Activated effector memory CD4-positive, alpha-beta T cell treated with Interleukin-2 at 50 U/mL for 16 hours (primary cell): ENCODE results near the gene TNS3.
"Not testable (repeated sequence)": the region's sequence is repeated elsewhere in the genome, so short reads cannot be mapped to it uniquely, and the experiment has no call there.

ENCODE experiments used
- DNase-seq: peaks from one replicate; pipeline ENCODE4 v3.0.0-alpha.2; 2020

TNS3 gene

GRCh38 chr7:47602272-47603004 is 20.5 kb upstream of the TNS3 start:
- no peak for DNase-seq

DNA sequence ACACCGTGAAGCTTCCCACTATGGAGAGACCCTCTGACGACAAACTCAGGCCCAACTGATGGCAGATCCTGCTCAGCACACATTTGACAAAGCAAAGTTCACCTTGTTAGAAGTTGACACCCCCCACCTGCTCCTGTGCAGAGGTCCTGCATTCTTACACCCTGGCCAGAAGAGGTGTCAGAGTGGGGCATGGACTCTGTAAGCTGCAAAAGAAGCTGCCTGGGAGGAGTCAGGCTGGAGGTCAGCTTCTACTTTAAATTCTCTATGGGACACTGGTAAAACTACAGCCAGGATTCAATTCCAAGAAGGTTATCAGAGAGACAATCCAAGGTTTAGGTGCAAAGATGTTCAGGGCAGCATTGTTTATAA is 20.0 kb upstream of the TNS3 start:
- DNase-seq, result no peak

GRCh38 chr7:47601119-47601880 is 19.4 kb upstream of the TNS3 start:
- DNase-seq, result no peak

DNA sequence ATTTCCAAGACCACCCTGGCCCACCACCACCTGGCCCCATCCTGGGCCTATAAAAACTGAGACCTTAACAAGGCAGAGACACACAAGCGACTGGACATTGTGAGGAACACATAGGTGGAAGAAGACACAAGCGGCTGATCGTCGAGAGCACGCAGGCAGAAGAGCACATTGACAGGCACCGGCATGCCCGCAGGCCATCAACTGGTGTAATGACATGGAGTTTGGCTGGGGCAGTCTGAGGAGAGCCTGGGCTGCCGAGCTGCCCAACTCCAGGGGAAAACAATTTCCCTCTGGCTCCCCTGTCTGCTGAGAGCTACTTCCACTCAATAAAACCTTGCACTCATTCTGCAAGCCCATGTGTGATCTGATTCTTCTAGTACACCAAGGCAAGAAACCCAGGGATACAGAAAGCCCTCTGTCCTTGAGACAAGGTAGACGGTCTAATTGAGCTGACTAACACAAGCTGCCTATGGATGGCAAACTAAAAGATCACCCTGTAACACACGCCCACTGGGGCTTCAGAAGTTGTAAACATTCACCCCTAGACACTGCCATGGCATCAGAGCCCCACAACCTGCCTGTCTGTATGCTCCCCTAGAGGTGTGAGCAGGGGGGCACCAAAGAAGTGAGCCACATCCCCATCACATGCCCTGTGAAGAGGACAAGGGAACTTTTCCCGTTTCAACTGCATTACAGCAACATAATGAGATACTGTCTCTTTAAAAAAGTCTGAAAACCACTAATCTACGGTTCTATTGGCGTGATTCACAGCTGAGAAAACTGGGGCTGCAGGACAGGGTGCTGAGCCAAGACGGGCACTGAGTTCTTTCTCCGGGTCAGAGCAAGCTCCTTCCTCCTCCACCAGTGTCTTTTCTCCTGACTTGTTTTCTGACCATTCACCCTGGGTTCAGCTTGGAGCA is 18.5 kb upstream of the TNS3 start:
- DNase-seq, result no peak

DNA sequence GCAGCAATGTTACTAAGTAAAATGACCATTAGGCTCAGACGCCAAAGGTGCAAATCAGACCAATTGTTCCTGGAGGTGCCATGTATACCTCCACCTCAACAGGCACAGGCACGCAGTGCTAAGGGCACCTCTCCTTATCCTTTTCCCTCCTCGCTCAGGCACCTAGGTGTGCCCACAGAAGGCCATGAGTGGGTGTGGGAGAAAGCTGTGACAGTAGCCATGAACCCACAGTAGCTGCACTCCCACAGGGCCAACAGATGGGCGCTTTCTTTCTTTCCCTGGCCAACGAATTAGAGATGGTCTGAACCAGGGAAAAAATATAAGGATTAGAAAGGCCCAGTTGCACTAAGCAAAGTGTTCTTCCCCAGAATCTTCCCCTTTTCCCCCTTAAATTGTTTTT is 15.5 kb upstream of the TNS3 start:
- DNase-seq, result no peak

DNA sequence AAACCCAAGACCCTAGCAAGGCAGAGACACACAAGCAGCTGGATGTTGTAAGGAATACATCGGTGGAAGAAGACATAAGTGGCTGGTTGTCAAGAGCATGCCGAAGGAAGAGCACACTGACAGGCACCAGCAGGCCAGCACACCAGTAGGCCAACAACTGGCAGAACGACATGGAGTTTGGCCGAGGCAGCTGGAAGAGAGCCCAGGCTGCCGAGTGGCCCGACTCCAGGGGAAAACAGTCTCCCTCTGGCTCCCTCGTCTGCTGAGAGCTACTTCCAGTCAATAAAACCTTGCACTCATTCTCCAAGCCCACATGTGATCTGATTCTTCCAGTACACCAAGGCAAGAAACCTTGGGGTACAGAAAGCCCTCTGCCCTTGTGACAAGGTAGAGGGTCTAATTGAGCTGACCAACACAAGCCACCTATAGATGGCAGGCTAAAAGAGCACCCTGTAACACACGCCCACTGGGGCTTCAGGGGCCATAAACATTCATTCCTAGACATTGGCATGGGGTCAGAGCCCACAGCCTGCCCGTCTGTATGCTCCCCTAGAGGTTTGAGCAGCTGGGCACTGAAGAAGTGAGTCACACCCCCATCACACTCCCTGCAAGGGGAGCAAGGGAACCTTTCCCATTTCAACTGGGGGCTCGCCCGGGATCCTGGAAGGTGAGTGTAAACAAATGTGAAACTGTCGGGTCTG is 14.7 kb upstream of the TNS3 start:
- DNase-seq, result no peak

DNA sequence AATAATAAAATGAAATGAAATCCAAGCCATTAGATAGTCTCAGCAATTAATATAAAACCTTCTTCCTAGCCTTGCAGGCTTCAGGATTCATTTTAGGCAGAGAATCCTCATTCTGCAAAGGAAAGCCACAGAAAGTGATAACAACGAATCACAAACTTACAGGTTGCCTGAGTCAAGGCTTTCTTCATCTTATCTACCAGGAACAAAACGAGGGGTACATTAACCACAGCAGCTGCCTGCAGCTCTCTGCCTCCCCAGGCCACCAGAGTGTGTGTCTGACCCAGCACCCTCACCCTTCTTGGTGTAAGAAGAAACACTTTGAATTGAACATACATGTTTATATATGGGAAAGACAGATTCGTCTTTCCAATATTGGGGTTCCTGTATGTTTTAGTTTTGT is 12.5 kb upstream of the TNS3 start:
- no peak for DNase-seq

DNA sequence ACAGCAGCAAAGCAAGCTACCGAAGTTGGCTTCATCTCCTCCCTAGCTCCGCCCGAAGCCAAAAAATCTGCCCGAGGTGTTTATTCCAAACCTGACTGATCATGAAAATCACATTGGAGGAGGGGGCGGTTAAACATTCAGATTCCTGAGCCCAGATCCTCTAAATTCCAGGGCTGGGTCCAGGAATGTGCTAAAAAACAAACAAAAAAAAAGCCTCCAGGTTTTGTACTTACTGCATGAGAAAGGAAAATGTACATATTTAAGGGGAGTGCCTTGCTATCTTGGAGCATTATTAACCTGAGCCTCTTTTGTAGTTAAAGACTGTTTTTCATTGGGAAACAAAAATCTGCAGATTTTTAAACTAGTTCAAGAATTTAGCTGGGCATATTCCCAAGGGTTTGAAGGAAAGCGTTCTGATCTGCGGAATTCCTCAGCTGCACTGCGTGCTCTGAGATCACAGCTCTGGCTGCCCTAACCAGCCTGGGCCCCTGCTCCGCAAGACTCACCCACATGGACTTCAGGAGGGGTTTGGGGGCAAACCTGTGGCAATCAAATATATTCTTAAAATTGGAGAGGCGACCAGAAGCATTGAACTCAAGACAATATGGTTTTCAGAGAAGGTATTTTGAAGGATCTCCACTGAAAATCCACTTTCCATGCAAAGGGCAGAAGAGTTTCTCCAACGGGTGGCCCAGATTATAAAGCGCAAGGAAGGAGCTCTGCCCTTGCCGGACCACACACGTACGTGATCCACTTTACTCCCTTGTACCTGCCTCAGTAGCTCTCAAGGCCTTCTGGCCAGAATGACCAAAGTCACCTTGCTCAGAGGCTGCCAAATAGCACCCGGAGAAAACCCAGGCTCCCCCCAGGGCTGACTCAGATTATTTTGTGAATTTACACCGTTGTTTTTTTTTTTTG is 10.0 kb upstream of the TNS3 start:
- no peak for DNase-seq

- DNase-seq, result no peak
These were observed 9.3 kb upstream of the TNS3 start for GRCh38 chr7:47591089-47591654.

DNA sequence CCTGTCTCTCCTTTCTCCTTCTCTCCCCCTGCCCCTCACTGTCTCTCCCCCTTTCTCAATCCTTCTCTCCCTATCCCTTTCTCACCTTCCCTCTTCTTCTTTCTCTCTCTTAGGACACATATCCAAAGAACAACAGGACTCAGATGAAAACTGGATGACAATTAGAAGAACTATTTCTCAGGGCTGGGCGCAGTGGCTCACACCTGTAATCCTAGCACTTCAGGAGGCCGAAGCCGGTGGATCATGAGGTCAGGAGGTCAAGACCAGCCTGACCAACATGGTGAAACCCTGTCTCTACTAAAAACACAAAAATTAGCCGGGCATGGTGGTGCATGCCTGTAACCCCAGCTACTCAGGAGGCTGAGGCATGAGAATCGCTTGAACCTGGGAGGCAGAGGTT is 8.3 kb upstream of the TNS3 start:
- not testable (repeated sequence) for DNase-seq

GRCh38 chr7:47588704-47589225 is 6.9 kb upstream of the TNS3 start:
- DNase-seq, result no peak

DNA sequence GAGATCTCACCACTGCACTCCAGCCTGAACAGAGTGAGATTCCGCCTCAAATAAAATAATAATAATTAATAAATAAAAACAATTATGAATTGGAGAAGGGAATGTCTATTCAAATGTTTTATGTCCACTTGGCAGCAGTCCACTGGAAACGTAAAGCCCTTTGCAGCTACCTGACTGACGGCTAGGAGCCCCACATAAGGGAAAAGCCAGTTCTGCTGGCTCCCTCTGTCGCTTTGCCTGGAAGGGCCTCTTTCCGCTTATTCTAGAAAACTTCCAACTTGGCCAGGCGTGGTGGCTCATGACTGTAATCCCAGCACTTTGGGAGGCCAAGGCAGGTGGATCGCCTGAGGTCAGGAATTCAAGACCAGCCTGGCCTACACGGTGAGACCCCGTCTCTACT is 6.1 kb upstream of the TNS3 start:
- no peak for DNase-seq

DNA sequence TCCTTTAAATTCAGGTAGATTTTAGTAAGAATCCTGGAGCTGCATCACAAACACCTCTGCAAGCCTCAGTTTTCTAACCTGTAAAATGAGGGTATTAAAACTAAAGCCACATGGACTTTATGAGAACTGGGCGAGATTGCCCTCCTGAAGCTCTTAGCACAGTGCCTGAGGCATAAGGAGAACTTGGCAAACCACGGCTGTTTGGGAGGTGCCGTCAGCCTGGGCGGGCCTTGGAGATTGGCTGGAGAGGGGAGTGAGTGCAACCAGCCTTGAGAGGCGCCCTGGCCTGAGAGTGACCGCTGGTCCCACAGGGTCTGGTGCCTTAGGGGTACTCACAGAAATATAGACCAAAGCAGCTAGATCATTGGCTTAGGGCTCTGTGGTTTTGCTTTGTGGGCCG is 5.4 kb upstream of the TNS3 start:
- DNase-seq, result no peak

DNA sequence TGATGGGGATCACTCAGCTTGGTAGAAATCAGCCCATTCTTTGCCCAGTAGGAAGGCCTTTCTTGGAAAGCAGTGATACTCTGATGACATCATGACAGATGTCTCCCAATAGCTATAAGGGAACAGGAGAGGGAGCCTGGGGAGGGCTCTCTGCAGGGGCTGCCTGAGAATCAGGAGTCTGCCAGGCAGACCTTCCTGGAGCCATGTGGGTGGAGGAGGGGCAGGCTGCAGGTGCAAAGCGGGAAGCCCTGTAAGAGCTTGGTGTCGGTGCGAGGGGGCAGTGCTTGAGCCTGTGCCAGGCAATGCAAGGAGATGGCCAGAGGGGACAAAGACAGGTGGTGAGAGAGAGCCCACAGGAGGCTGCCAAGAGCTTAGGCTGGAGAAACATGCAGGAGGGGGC is 5.0 kb upstream of the TNS3 start:
- no peak for DNase-seq

- DNase-seq, result not testable (repeated sequence)
These were observed 4.3 kb upstream of the TNS3 start for GRCh38 chr7:47586161-47586670.

DNA sequence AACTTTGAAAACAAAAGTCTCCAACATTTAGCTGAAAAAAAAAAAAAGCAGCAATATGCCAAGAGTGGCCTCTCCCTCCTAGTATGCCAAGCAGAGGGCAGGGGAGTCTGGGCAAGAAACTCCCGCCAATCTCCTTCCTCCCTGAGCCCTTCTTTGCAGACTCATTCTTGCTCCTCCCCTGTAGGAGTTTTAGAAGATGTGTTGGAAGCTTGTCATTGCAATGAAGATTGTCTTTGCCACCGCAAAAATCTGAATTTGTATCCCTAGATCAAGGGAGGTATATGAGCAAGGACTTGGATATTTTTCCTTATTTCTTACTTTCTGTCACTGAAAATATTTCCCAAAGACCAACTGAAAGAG is 2.6 kb upstream of the TNS3 start:
- no peak for DNase-seq

- no peak for DNase-seq
These were observed 2.0 kb upstream of the TNS3 start for GRCh38 chr7:47583739-47584535.

DNA sequence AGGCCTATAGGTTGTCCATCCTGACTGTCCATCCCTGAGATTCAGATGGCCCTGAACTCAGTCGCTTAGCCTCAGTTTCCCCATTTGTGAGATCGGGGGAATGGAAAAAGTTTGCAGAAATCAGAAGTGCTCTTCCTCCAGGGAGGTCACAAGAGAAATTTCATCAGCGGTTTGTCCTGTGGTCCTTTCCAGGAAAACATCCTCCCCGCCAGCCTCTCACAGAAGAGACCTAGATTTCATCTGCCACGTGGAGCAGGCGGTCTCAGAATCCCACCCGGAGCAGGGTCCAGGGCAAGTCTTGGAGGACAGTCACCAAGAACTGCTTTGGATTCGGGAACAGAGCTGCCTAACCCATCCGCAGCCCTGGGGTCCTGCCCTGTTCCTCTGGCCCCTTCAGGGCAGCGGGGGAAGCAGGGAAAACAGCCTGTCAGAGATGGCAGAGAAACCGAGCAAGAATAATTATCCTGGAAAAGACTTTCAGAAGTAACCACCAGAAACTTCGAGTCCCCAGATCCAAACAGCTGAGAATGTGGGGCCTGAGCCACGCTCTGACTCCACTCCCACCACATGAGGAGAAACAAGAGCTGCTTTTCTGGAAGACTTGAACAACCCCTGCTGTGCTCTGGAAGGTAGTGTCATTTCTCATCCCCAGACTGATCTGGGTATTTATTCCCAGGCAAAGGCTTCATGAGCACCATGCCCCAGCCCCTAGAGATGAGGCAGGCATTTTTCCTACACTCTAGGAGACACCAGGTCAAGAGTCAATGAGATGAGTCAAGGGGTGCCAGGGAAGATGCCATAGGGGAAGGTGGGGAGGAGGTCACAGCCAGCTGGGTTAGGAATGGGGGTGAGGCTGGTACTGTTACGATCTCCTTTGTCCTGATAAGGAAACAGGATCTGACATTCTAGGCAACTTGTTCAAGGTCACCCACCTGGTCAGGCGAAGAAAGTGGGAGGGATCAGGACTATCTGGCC is 1.1 kb upstream of the TNS3 start:
- no peak for DNase-seq

DNA sequence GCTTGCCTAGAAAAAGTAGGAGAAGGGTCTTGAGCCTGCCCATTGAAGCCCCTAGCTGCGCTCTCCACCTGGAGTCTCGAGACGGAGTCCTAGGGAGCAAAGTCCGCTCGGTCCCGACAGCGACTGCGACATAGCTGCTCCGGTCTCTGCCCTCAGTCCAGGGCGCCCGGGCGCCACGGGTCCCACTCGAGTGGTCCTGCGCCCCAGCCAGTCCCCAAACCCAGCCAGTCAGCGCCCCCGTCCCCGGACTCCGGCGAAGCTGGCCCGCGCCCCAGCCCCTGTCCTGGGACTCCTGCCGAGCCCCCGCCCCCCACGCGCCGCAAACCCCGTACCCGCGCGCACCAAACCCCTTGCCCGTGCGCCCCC is 490 bp downstream of the TNS3 start:
- no peak for DNase-seq
